Measurements from ENCODE around the gene ERO1B. TPM values are rescaled to one million over a fixed set of nuclear protein-coding genes. Genes with fewer than 3 reads are reported as not detected.
A peak's percentile ranks its signal among the peaks of the same experiment; 100 is the strongest.

ERO1B gene
- total RNA-seq, 1 donor from 2014 or later = 27.3 TPM

DNA sequence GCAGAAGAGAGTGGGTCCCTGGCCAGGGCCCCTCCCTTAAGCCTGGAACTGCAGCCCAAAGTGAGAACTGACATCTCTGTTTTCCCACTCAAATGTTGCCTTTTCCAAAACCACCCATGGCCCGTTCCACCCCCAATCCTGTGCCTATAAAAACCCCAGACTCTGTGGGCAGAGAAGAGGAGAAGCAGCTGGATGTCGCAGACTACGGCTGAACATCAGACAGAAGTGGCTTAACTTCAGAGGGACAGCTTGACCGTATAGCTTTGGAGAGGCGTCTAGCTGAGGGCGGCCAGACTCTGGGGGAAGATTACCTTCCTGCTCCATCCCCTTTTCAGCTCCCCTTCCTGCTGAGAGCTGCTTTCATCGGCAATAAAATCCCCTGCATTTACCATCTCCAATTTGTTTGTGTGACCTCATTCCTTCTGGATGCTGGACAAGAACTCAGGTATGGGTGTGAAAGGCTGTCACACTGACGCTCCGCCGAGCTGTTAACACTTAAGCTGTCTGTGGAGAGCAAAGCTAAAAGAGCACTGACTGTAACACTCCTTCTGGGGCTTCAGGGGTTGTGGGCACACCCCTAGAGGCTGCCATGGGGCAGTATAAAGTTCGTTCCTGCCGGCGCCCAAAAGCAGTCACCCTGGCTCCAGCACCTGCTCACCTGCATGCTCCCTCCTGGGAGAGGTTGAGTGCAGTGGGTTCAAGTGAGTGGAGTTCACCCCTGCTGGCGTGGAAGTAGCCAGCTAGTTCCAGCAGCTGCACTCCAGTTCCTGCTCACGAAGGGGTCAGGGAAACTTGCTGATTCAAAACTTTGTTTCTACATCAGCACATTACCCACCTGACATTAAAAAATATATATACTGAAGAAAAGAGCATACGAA lies 19.6 kb upstream of the ERO1B start:
- DNase-seq = no peak

DNA sequence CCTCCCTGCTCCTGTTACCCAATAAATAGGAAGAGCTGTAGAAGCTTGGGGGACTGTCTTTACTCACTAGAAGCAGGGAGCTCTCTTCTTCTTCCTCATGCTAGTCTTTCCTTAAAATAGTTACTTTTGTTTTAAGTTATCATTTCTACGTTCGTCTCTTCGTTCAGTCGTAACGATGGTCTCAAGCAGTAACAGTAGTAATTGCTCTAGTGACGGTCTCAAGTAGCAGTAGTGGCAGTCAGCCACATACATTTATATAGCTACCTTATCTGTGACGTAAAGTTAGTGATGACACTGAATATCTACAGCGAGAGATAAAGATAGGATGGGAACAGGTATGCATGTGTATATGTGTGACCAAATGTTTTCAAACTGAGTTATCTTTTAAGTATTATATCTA lies 15.4 kb upstream of the ERO1B start:
- DNase-seq = no peak

DNA sequence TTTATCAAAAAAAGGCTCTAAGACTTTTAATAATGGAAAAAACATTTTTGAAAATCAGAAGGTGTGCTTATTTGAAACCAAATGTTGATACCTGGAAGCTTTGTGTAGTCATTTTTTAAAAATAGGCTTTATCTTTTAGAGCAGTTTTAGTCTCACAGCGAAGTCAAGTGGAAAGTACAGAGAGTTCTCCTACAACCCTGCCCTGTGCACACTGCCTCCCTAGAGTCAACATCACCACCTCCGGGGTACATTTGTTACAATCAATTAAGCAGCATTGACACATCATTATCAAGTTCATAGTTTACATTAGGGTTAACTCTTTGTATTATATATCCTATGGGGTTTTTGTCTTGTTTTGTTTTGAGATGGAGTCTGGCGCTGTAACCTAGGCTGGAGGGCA lies 10.7 kb upstream of the ERO1B start:
- no peak for DNase-seq

DNA sequence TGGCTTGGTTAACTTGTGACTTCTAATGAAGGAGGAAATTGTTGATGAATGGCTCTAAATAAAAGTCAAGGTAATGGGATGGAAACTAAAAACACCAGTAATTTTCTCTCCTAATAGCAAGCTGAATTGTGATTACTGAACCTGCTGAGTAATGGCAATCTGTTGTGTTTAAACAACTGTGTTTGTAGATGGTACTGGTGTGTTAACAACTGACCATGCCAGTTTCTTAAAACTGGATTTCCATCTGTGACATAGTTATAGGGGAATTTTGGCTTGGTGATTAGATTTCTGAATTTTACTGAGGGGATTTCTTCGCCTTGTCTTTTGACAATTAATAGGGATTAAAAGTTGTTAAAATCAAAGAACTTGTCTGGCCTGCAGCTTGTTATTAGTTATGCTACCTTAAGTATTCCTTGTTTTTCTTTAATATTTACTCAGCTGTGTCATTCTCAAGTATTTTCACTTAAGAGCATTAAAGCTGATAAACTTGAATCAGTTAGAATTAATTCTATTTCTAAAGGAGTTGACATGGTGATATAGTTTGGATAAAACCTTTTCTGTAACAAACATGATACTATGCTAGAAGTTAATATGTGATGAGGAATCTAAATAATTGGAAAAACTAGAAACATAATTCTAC lies 7.9 kb upstream of the ERO1B start:
- no peak for DNase-seq

DNA sequence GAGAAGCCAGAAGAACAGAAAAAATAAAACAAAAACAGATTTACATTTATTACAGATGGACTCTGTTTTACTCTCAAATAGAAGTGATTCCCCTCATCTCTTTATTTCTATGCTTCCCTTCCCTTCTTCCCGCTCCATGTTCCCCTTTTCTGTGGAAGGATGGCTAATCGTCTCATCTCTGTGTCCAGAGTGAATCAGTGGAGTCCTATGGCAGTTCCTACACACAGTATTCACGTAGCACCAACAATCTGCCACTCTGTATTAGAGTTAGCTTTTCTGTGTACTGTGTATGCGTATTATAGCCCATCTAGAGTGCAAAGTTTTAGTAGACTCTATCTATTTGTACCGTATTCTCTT lies 6.8 kb upstream of the ERO1B start:
- no peak for DNase-seq

DNA sequence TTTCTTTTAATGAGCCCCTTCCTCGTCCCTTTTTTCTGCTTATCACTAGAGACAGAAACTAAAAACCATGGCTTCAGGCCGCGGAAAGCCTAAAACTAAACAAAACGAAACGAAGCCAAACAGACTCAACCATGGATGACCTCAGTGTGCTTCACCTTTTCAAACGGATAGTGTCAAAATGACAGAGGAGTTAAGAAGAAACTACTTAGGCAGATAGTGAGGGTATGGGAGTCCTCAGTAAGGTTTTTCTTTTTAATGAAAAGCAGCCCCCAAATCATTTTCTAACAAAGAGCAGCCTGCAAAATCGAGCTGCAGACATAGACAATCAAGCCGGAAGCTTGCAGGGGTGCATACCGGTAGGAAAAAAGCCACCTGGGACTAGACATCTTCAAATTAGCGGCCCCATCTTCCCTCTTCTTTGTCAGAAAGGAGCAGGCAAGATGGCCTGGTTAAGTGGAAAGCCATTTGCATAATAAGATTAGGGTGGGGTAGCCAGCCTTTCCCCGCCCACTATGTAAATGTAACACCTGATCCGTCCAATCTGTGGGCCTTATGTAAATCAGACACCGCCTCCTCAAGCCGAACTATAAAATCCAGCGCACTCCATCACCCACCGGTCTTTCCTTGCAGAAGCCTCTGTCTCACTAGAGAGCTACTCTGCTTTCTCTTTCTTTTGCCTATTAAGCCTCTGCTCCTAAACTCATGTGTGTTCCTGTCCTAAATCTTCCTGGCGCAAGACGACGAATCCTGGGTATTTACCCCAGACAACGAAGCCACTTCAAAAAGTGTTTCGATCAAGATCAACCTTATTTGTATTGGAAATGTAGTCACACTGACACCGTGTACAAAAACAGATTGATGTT lies 6.2 kb upstream of the ERO1B start:
- no peak for DNase-seq

DNA sequence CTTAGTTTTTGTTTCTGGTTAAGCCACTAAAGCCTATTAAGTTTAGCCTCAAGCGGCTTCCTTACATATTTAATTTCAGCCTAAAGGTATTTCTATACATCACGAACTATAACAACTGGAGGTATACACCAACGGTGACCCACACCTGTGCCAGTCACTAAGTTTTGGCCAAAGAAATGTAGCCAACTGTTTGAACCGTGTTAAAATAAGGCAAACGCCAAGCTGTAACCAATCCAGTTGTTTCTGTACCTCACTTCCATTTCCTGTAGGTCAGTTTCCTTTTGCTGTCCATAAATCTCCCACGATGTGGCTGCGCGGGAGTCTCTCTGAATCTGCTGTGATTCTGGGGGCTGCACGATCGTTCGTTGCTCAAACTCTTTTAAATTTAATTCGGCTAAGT lies 5.6 kb upstream of the ERO1B start:
- no peak for DNase-seq

DNA sequence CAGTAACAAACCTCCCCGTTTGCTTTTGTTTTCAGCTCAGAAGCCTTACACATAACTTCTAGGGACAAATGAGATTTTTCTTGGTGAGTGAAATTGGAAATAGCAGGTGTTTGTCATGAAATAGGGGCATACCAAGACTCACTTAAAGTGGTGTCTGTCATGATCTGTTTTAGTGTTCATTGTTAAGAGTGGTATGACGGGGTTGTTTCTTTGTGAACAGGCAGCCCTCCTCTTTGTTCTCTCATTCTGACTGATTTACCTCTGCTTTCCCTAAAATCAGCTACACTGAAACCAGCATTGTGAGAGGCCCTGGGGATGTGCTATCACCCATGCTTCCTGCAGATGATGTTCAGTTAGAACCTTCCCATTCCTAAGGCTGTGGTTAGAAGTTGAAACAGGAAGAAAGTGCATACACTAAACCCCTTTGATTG lies 2.5 kb upstream of the ERO1B start:
- no peak for DNase-seq

DNA sequence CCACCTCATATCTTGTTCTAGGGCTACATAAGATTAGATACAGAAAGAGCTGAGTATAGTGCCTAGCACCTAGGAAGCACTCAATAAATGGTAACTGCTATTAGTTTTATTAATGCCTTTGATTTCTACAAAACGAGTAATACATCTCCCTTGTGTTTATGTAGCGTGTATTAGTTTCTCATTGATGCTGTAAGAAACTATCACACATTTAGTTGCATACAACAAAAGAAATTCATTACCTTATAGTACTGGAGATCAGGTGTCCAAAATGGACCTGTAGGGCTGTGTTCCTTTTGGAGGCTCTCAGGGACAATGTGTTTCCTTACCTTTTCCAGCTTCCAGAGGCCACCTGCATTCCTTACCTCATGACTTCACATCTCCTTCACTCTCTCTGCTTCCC lies 961 bp upstream of the ERO1B start:
- DNase-seq = no peak

DNA sequence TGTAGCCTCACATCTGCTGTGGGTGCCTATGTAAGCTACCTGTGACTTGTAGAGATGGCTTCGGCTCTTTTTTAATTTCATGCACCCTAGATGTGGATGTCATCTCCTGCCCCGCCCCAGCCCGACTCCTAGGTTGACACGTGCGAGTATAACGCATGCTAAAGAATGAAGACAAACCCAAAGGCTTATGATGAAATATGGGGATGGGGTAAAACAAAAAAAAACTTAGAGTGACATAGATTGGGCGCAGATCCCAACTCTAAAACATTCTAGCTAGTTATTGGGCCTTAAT lies 613 bp upstream of the ERO1B start:
- no peak for DNase-seq

DNA sequence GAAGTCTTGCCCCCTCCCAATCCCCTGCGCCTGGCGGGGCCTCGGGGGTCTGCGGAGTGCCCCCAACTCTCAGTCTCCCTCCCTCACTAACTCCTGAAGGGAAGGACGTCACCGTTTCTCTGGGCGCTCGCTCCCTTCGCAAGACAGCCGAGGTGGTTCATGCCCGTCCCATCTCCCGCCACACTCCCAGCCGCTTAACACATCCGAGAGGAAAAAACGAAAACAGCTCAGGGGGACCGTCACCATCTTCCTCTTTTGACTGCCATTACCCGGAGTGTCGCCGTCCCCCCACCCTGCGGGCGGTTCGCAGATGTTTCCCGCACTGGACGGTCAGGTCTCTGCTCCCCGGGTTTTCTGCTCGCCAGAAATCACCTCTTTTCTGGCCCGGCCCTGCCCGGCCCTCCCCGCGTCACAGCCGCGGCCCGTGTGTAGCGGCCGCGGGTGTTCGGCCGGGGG lies 532 bp downstream of the ERO1B start:
- peak; percentile 31 for DNase-seq

DNA sequence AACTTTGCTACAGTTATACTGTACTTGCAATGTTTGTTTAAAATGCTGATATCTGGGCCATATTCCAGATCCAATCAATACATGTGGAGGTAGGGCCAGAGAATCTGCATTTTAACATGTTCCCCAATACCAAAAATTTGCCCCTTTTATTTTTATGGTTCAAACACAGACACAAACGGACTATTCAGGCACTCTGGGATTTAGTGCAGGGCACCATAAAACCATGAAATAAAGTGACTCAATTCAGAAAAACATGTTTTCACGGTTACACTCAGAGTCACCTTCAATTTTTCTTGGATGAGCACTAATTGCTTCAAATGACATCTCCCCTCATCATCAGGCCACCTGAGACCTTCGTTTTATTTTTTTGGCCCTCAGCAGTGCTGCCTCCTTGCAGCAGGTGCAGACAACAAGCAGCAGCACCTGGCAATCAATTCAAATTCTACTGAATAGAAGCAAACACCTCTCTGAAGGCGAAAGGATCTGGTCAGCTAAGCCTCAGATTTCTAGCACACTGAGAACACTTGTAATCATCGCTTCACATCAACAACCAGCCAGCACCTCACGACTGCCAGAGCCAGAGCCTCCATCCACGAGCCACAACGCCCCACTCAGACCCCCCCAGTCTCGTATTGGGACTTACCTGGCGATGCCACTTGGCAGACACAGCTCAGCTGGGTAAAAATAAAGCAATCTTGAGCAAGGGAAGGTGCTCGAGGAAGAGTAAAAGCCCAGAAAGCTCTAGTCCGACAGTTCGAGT lies 1.1 kb downstream of the ERO1B start:
- DNase-seq = no peak

DNA sequence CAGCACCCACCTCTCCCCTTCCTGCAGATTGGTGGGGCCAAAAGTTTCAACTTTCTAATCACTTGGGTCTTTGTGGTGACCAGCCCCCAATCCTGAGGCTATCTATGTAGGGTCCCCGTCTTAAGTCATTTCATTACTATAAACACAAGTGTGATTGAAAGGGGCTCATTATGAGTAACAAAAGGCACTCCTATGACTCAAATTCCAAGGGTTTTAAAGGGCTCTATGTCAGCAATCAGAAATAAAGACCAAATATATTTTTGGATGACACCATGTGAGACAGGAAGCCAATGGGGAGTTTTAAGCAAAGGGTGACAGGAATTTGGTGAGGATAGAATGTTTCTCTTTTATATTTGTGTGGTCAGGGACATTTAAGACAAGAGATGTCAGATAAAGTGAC lies 6.2 kb downstream of the ERO1B start:
- no peak for DNase-seq

DNA sequence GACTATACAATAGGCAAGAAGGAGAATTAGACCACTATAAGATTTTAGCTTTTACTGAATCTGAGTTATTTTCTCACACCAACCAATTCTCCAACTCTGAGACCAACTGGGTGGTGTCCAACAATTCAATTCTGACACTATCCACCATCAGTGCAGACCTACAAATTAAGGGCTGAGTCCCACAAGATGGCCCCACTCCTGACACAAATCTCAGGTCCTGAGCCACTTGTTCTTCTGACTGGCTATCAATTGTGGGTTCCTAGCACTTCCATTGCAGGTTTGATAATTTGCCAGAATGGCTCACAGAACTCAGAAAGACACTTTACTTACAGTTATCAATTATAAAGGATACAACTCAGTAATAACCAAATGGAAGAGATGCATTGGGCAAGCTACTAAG lies 6.7 kb downstream of the ERO1B start:
- DNase-seq = no peak

DNA sequence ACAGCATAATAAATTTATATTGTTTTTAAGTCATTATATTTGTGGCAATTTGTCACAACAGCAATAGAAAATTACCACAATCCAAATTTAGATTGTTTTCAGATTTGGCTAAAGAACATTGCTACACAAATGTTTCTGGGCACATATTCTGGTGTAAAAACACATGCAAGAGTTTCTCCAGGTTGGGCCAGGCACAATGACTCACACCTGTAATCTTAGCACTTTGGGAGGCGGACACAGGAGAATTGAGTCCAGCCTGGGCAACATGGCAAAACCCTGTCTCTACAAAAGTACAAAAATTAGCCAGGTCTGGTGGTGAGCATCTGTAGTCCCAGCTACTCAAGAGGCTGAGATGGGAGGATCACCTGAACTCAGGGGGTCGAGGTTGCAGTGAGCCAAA lies 8.4 kb downstream of the ERO1B start:
- DNase-seq = no peak

DNA sequence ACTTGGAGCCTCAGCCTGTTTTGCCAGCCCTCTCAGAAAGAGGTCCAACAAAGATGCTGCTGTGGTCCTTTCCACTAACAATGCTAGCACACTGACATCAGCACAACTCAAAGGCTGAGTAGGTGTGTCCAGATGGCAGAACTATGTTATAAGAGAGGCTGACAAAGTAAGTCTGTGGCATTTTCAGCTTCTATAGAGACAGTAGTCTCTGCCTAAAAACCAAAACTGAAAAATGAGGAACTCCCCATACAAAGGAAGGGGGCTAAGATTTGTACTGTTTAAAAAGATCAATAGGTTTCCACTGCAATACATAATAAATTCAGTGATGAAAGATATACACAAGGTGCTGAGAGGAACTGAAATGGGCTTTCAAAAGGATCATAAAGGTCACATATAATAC lies 12.3 kb downstream of the ERO1B start:
- DNase-seq = no peak

DNA sequence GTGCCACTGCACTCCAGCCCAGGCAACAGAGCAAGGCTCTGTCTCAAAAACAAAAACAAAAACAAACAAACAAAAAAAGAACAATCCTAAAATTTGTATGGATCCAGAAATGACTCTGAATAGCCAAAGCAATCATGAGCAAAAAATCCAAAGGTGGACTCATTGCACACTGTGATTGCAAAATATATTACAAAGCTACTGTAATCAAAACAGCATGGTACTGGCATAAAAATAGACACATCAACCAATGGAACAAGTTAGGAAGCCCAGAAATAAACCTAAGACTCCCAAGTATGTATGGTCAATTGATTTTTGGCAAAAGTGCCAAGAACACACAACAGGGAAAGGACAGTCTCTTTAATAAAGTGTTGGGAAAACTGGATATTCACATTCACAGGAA lies 19.9 kb downstream of the ERO1B start:
- DNase-seq = no peak

DNA sequence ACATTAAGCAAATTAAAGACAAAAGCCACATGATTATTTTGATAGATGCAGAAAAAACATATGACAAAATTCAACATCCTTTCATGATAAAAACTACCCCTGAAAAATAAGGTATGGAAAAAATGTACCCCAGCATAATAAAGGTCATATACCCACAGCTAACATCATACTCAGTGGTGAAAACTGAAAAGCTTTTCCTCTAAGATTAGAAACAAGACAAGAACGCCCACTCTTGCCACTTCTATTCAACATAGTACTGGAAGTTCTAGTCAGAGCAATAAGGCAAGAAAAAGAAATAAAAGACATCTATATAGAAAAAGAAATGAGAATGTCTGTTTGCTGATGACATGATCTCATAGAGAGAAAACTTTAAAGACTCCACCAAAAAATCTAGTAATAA lies 20.7 kb downstream of the ERO1B start:
- DNase-seq = no peak

DNA sequence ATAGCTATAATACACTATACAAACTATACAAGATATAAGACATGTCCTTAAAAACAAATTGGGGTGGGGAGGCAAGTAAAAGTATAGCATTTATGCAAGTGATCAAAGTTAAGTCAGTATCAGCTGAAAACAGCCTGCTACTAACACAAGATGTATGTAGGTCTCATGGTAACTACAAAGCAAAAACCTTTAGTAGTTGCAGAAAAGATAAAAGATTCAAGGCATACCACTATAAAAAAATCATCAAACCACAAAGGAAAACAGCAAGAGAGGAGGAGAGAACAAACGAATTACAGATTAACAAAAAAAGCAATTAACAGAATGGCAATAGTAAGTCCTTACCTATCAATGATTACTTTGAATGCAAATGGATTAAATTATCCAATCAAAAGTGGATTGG lies 22.7 kb downstream of the ERO1B start:
- DNase-seq = no peak

DNA sequence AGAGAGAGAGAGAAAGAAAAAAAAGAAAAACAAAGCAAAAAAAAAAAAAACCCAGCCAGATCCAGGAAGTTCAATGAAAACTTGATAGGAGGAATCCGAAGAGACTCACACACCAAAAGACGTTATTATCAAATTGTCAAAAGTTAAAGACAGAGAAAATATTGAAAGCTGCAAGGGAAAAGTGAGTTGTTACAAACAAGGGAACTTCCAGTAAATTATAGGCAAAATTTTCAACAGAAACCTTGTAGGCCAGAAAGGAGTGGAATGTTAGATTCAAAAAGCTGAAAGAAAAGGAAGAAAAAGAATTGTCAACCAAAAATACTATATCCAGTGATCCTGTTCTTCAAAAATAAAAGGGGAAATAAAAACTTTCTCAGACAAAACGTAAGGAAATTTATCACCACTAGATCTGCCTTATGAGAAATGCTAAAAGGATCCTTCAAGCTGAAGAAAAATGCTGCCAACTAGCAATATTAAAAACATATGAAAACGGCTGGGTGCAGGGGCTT lies 23.6 kb downstream of the ERO1B start:
- DNase-seq = no peak

DNA sequence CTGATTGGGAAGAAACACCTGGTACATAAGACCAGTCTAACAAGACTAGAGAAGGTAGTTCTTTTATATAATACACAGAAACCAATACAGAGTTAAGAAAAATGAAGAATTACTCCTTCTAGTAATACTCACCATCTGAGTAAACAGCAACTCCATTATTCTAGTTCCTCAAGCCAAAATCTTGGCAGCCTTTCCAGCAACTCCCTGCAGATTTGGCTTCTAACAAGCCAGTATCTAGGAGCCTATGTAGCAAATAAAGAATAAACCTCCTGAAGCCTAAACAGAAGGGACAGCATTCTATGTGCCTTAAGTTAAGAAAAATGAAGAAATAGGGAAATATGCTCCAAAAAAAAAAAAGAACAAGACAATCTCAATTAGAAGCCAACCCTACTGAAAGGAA lies 24.5 kb downstream of the ERO1B start:
- no peak for DNase-seq

DNA sequence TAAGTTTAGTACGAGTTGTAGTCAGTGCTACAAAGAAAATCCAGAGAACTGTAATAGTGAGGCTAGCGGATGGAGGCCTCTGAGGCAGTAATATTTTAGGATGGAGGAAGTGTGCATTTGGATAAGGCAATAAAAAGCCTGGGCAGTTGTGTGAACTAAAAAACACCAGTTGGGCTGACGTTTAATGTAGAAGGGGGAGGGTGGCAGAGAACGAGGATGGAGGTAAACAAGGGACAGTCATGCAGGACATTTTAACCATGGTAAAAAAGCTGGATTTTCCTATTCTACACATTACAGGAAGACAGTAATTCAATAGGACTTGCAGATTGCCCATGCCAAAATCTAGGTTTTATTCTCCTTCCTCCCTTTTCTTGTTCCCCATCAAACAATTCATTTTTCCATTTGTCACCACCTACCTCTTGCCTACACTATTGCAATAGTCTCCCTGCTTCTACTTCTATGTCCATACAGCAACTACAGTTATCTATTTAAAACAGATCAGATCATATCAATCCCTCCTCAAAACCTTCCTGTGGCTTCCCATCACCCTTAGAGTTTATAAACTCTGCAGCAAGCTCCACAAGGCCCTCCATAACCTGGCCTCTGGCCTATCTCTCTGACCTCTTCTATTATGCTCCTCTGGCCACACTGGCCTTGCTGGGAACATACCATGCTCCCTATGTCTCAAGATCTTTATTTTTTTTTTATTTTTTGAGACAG lies 27.7 kb downstream of the ERO1B start:
- no peak for DNase-seq

Measured in occipital lobe (tissue), 2 donors.